Stimulated activated CD8-positive, alpha-beta memory T cell treated with anti-CD3 and anti-CD28 coated beads, Interleukin-7, amount 100 ng/mL, for 1 hour (primary cell): ENCODE measurements around the gene ACO2.
"Not testable (repeated sequence)": the region's sequence is repeated elsewhere in the genome, so short reads cannot be mapped to it uniquely, and the experiment has no call there.

Experiments used
- DNase-seq, 2 donors: peaks; one replicate each; pipeline ENCODE4 v3.0.0-alpha.2; 2020; ENCODE audit warnings: low read depth in 2 of 2

ACO2 gene

DNA sequence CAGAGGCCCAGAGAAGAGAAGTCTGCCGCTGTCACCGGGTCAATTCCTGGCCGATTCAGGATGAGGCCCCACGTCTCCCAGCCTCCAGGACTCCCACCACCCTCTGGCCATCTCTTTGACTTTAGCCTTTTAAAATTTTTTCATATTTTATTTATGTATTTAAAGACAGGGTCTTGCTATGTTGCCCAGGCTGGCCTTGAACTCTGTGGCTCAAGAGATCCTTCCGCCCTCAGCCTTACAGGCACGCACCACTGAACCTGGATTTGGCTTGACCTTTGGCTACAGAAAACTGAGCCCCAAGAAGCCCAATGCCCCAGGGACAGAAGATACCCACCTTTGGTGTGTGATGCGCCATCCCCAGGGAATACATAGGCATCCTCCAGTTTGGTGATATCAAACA is 71.4 kb downstream of the ACO2 start:
- DNase-seq = no peak

- no peak for DNase-seq
Observed at GRCh38 chr22:41541484-41541883, 72.6 kb downstream of the ACO2 start.

- no peak for DNase-seq
Observed at GRCh38 chr22:41542224-41542623, 73.3 kb downstream of the ACO2 start.

DNA sequence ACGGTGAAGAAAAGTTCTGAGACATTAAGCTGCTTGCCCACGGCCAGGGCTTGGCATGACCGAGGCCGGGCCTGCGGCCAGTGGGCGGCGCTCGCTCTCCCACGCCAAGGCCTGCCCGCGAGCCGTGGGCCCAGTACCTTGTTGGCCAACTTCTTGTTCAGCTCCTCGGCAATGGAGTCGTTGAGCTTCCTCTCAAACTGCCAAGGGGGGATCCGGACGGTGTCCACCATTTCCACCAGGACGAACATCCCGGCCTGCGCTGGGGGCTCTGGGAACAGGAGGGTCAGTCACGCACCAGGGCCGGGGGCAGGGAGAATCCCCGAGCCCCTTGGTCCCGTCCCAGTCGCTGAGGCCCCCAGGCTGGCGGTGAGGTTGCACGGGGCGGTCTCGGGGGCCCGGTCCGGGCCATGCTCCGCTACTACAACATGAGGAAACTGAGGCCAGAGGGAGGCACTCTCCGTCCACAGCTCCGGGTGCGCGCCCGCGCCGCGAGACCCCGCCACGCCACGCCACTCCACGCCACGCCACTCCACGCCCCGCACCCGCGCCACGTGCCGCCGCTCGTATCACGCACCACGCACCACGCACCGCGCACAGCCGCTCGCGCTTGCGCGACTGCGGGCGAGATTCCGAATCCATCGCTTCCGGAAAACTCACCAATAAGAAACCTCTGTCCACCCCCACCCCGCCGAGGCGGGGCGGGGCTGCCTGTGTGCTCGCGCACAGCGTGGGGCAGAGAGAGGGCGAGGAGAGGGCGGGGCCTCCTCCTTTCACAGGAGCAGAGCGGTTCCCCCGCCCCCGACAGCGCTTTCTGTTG is 75.1 kb downstream of the ACO2 start, which contains the start of gene POLR3H:
Gene POLR3H (minus strand): TSS at position 617 of the 817 bp plus-strand sequence. CDS start 369 bp downstream, at position 248.
- DNase-seq = peak; percentile 90 to 91

DNA sequence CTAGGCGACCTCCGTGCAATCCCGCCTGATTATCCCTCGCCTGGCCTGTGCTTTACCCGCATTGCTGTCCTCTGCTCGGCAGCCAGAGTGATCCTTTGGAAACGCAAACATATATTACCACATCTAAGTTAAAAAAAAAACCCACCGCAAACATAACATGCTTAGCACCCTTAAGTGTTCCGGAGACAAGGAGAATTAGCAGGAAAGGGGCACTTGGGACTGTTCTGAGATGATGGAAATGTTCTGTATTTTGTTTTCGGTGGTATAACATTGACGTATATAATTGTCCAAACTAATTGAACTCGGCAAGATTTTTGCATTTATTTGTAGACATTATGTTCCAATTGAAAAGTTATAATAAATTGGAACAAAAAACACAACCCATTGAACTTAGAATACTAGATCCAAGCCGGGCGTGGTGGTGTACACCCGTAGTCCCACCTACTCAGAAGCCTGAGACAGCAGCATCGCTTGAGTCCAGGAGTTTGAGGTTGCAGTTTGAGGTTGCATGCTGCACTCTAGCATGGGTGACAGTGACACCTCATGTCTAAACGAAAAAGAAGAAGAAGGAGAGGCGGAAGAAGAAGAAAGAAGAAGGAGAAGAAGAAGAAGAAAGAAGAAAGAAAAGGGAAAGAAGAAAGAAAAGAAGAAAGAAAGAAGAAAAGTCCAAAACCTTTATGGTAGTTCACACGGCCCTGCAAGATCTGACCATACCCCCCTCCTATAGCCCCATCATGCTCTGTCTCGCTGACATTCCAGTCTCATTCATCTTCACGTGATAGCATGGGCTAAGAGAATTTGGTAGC is 76.0 kb downstream of the ACO2 start:
- no peak for DNase-seq

DNA sequence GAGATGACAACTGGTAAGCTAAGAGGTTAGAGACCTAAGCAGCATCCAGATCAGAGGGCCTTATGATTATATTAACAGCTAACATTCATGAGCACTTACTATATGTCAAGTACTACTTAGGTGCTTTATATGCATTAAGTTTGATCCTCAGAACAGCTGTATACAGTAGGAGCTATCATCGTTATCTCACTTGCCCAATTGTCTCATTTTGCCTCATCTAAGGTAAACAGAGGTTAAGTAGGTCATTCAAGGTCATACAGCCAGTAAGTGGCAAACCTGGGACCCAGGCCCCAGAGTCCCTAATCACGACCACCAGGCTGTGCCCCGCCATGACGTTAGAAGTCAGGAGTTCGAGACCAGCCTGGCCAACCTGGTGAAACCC is 79.9 kb downstream of the ACO2 start:
- DNase-seq = no peak

GRCh38 chr22:41550952-41551491 is 82.1 kb downstream of the ACO2 start:
- DNase-seq = no peak

- DNase-seq = no peak
Observed at GRCh38 chr22:41551877-41552582, 83.1 kb downstream of the ACO2 start.

DNA sequence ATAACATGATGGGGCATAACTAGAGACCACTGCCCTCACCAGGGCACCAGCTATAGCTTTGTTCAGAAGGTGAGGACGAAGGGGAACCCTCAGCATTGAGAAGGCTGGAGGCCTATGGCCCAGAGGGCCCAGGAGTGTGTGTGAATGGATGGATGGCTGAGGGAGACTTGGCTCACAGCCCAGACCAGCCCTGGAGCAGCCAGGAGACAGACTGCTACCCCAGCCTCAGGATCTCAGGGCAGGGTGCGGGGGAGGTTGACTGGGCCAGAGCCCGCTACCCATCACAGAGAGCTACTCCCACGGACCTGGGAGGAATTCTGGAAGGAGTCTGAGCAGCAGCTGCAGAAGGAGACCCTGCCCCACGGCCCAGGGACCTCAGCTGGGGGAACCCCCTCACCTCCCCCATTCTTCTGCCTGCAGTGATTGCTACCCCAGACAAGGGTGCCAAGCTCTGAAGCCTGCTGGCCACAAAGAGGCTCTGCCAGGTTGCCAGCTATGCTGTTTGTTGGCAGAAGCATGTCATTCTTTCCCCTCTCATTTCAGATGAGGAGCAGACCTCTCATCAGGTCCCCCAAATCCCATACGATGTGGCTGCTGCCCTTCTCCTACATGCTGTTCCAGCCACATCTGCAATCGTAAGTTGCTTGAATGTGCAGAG is 86.5 kb downstream of the ACO2 start:
- no peak for DNase-seq

GRCh38 chr22:41556561-41556960 is 87.6 kb downstream of the ACO2 start:
- DNase-seq = no peak

- DNase-seq = no peak
Observed at GRCh38 chr22:41557401-41558240, 88.7 kb downstream of the ACO2 start.

GRCh38 chr22:41558241-41558630 is 89.3 kb downstream of the ACO2 start:
- DNase-seq = not testable (repeated sequence)

- no peak for DNase-seq
Observed at GRCh38 chr22:41560095-41560471, 91.2 kb downstream of the ACO2 start.

DNA sequence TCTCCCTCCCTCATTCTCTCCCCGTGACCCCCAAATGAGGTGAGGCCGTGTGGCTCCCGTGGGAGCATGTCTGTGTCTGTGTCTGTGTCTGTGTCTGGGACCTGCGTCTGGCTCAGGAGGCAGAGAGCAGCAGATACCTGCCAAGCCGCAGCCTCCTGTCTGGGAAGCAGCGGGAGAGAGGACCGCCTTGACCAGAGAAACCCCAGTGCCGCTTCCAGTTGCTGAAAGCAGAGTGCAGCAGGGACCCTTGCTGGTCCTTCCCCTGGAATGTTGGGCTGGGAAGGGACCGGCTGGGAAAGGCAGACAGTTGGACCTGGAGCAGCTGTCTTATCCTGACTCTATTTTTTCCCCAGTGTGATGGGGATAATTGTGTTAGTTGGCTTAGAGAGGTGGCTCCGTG is 92.4 kb downstream of the ACO2 start:
- DNase-seq = no peak

DNA sequence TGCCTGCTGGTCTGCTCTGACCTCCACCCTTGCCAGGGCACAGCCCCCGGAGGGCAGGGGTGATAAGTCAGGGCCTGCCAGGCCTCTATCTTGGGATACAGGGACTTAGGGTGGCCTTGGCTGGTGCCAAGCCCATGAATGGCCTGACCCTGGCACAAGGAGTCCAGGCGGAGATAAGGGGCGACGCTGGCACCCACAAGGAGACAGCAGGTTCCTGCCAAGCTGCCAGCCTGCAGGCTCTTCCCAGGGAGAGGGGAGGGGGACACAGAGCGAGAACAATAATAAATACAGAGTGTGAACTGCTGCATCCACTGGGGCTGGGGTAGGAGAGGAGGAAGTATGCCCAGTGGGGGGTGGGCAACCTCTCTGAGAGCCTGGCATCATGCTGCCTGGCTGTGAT is 92.9 kb downstream of the ACO2 start:
- no peak for DNase-seq

- DNase-seq = no peak
Observed at GRCh38 chr22:41562461-41562860, 93.5 kb downstream of the ACO2 start.

DNA sequence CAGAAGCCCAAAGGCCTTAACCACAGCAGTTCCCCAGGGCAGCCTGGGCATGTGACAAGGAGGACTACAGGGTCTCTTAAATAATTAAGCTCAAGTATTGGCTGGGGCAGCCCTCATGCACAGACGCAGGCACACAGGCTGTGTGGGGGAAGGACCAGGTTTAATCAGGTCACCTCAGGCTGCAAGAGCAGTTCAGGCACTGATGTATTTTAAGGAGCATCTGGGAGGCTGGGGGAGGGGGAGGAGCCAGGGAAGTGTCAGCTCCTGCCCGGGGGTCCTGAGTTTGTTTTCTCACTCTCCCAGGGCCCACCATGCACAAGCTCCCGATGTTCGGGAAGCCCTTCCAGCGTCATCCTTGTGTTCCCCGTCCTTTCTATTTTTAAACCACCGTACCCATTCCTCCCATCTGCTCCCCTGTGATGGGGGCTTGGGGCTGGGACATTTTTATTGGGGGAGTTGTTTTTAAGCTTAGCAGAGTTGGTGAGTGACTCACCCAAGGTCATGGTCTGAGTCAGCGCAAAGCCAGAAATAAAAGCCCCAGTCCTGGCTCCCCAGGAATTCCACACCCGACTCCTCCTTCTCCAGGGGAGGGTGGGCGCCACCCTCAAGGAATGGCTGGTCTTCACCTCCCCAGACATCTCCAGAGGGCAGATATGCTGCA is 94.3 kb downstream of the ACO2 start:
- DNase-seq = no peak

DNA sequence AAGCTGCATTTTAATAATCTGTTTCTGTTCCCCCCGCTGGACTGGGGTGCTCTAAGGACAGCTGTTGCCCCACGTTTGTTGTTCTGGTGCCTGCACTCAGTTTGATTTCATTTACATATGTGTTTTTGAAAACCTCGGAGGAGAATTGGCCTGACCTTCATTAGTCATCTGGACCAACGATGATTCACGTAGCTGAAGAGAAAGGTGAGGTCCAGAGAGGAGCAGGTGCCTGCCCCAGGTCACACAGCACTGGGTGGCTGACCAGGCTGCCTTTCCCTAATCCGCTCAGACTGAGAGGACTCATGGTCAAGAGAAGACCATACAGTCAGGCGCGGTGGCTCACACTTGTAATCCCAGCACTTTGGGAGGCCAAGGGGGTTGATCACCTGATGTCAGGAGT is 95.6 kb downstream of the ACO2 start:
- DNase-seq = no peak

DNA sequence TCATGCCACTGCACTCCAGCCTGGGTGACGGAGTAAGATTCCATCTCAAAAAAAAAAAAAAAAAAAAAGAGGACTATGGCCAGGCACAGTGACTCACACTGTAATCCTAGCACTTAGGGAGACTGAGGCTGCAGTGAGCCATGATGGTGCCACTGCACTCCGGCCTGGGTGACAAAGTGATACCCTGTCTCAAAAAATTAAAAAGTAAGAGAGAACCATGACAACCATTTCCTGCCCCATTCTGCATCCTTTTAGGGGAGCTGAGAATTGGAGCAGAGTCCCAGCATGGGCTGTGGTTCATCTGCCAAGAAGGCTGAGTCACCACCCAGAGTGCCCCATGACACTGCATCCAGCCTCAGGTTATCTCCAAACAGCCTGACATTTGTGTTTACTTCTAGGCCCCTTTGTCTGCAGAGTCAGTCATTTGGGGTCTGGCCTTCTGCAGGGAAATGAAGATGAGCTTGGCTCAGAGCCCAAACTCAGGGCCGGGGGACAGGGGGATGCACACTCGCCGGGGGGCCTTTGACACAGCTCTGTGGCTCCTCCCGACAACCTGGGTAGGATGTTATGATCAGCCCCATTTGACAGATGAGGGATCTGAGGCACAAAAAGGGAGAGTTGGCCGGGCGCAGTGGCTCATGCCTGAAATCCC is 96.6 kb downstream of the ACO2 start:
- DNase-seq = no peak

- DNase-seq = no peak
Observed at GRCh38 chr22:41567512-41567768, 98.5 kb downstream of the ACO2 start.
